OCI-LY7 (cell line): ENCODE measurements around the gene HAND1. TPM values are rescaled to one million over a fixed set of nuclear protein-coding genes. Genes with fewer than 3 reads are reported as not detected.

Experiments used
- BruUV-seq: library from RNA; stranded (reverse); fragments of 400-500 nt; replicated peaks from 2 replicates; lab custom pipeline; 2021; lab: Mats Ljungman, UMichigan
- CTCF ChIA-PET: fragments of 300-600 bp; sonication (Branson Sonifier 250); formaldehyde crosslinking; loops from one replicate; lab custom pipeline; 2022; ENCODE audit warnings: antibody characterized with exemption; ENCODE audit not compliant: unreplicated experiment; lab: Charles Lee
- POLR2A ChIA-PET: fragments of 300-600 bp; sonication (Branson Sonifier 250); formaldehyde crosslinking; loops from one replicate; lab custom pipeline; 2022; ENCODE audit warnings: antibody characterized with exemption; lab: Charles Lee
- DNase-seq: peaks from one replicate; pipeline ENCODE4 v3.0.0-alpha.2; 2015; ENCODE audit warnings: low spot score
- H2AFZ ChIP-seq: fragments of 200-600 bp; sonication (generic), shearing (Covaris generic); 2 replicates; pipeline ENCODE4 v1.6.1; 2014; ENCODE audit warnings: mild to moderate bottlenecking, antibody characterized with exemption, low read length, moderate library complexity
- H3K27ac ChIP-seq: fragments of 200-600 bp; sonication (generic); 2 replicates; pipeline ENCODE4 v1.5.1; 2014; ENCODE audit warnings: mixed run types, low read depth, mild to moderate bottlenecking, moderate library complexity, low read length, inconsistent platforms; ENCODE audit not compliant: poor library complexity, severe bottlenecking
- H3K36me3 ChIP-seq: fragments of 200-600 bp; sonication (generic); 2 replicates; pipeline ENCODE4 v1.6.1; 2014; ENCODE audit warnings: mild to moderate bottlenecking, antibody characterized with exemption, low read length, moderate library complexity, mixed read lengths; ENCODE audit not compliant: insufficient read depth
- H3K4me1 ChIP-seq: fragments of 200-600 bp; sonication (generic); 2 replicates; pipeline ENCODE4 v1.5.1; 2014; ENCODE audit warnings: mild to moderate bottlenecking, low read length; ENCODE audit not compliant: insufficient read depth, poor library complexity, severe bottlenecking
- H3K4me2 ChIP-seq: fragments of 200-600 bp; sonication (generic); 2 replicates; pipeline ENCODE4 v1.6.1; 2014; ENCODE audit warnings: mild to moderate bottlenecking, low read length
- H3K4me3 ChIP-seq: fragments of 200-600 bp; sonication (generic); 2 replicates; pipeline ENCODE4 v1.5.1; 2014; ENCODE audit warnings: mild to moderate bottlenecking, low read depth, low read length; ENCODE audit not compliant: poor library complexity, severe bottlenecking
- H3K79me2 ChIP-seq: fragments of 200-600 bp; sonication (generic); 2 replicates; pipeline ENCODE4 v1.6.1; 2016; ENCODE audit warnings: low read depth, mild to moderate bottlenecking, low read length, moderate library complexity, mixed read lengths; ENCODE audit not compliant: insufficient read depth
- H3K9me2 ChIP-seq: fragments of 200-600 bp; sonication (generic); 2 replicates; pipeline ENCODE4 v1.6.1; 2016; ENCODE audit warnings: mild to moderate bottlenecking, low read length, mixed read lengths; ENCODE audit not compliant: insufficient read depth
- H3K9me3 ChIP-seq: fragments of 200-600 bp; sonication (generic); 2 replicates; pipeline ENCODE4 v1.6.1; 2014; ENCODE audit warnings: mild to moderate bottlenecking, mixed run types, low read length, mixed read lengths
- H4K20me1 ChIP-seq: fragments of 200-600 bp; sonication (generic); 2 replicates; pipeline ENCODE4 v1.6.1; 2014; ENCODE audit warnings: mild to moderate bottlenecking, antibody characterized with exemption, low read length, moderate library complexity, mixed read lengths; ENCODE audit not compliant: insufficient read depth
- CTCF ChIP-seq: fragments of 200-600 bp; sonication (generic); conservative IDR thresholded peaks from 2 replicates; pipeline ENCODE4 v1.5.1; 2014; ENCODE audit warnings: mild to moderate bottlenecking, antibody characterized with exemption, low read length, moderate library complexity, mixed read lengths
- EZH2phosphoT487 ChIP-seq: fragments of 200-600 bp; sonication (generic); IDR thresholded peaks from 2 replicates; pipeline ENCODE4 v1.6.1; 2018; ENCODE audit warnings: low read depth, borderline replicate concordance, mild to moderate bottlenecking, mixed run types, antibody characterized with exemption, low read length, moderate library complexity, mixed read lengths
- intact Hi-C: fragments of 100-400 bp; cut with micrococcal nuclease; formaldehyde crosslinking; loops from one replicate; pipeline ENCODE4 v1.10.0; 2022; ENCODE audit not compliant: unreplicated experiment
- total RNA-seq, 2 experiments: library from RNA; depleted of rRNA in 1 of 2; stranded (reverse); fragments of >200 nt in 1 of 2; shearing (Covaris generic) in 1 of 2; gene quantifications; 2 replicates each; pipeline ENCODE4 v1.2.3, GENCODE V29; 2014 to 2022

The HAND1 gene
- total RNA-seq, 2 experiments from 2014 or later = not detected

GRCh38 chr5:154445422-154446194 lies 32.4 kb downstream of the HAND1 start, which contains the start of gene SAP30L:
Gene SAP30L (plus strand): TSS chr5:154445997. CDS start chr5:154446605, 608 bp downstream.
- CTCF ChIA-PET = no interaction called here
- Histone ChIP-seq H3K9me3 (no peaks in the 10 kb centered on the region), H3K36me3 (peaks cover 27% of the 10 kb centered on the region), H3K9me2 (no peaks in the 10 kb centered on the region), H3K27ac (peak within 1 kb of the TSS; percentile 18), H3K79me2 (peaks cover 26% of the 10 kb centered on the region; the same call in 1 of the 2 replicates), H3K4me1 (peaks cover 15% of the 10 kb centered on the region), H3K4me2 (peak within 1 kb of the TSS; percentile 98), H3K4me3 (peak within 1 kb of the TSS; percentile 78), H2AFZ (peak within 1 kb of the TSS; percentile 80), H4K20me1 (peaks cover 30% of the 10 kb centered on the region; the same call in 1 of the 2 replicates)
- BruUV-seq = no TSS peak
- peak; percentile 96 for DNase-seq
- intact Hi-C loops = loop anchor here (1.0 to 10.0 kb wide), 4 partner anchors 255 to 497 kb away; partner anchors contain the start of genes CNOT8, GALNT10, LARP1 and MRPL22
- TF ChIP-seq EZH2phosphoT487 (no peak), CTCF (no peak)
- POLR2A ChIA-PET = no interaction called here

DNA sequence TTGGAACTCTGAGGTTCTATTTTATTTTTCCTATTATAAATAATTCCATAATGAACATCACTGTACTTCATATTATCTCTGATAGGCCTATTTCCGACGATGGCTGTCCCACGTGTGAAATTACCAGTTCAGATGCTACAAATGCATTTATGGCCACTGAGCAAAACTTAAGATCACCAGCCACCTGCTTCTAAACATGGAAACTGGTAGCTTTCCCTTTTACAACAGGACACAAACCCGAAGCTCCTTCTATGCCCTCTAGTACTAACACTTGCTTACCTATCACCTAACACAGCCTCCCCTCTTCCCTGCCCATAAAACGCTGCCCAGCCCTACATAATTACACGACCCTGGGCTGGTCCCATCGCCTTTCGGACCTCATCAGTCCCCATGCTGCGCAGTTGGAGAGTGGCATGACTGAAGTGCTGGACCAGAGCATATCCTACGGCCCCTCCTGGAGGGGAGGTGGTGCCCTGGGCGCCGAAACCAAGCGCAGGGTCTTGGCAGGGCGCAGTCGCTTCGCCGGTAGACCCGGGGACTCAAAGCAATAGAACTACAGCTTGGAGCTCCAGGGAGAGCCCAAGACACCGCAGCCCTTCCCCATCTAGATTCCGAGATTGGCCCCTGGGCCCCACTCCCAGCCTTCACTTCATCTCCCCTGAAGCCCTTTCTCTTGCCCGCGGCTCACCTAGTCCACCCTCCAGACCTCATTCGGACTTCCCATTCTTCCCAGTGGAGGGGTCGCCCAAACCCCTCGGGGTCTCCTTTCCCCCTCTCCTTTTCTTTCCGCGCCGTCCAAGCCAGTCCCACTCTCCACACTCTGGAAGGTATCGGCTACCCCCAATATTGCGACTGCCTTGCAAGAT lies 33.2 kb downstream of the HAND1 start:
- H3K9me2 ChIP-seq = no peaks in the 10 kb centered on the region
- H3K4me3 ChIP-seq = peak overlapping the region; percentile 78
- H3K27ac ChIP-seq = peak overlapping the region; percentile 18
- intact Hi-C loops = loop anchor here (1.0 to 10.0 kb wide), 4 partner anchors 254 to 498 kb away; partner anchors contain the start of genes CNOT8, GALNT10, LARP1 and MRPL22
- peaks cover 29% of the 10 kb centered on the region for H3K36me3 ChIP-seq
- peaks cover 26% of the 10 kb centered on the region; the same call in 1 of the 2 replicates for H3K79me2 ChIP-seq
- ChIA-PET POLR2A (interaction anchor here (0.6 to 1.4 kb wide), 3 partner anchors 19 to 239 kb away, joined by 3 to 4 read pairs (median 4); no protein-coding TSS in a partner anchor), CTCF (no interaction called here)
- peak overlapping the region; percentile 80 for H2AFZ ChIP-seq
- DNase-seq = peak; percentile 28
- H3K9me3 ChIP-seq = no peaks in the 10 kb centered on the region
- no TSS peak for BruUV-seq
- H4K20me1 ChIP-seq = peaks cover 26% of the 10 kb centered on the region; the same call in 1 of the 2 replicates
- peaks cover 15% of the 10 kb centered on the region for H3K4me1 ChIP-seq
- peak overlapping the region; percentile 97 for H3K4me2 ChIP-seq
- TF ChIP-seq EZH2phosphoT487 (no peak), CTCF (no peak)
